HG02943 (cell line): ENCODE results near the gene AMOTL1.

Source experiments
- ATAC-seq: cut with Tn5 transposase; IDR thresholded peaks from one replicate; pipeline ENCODE4 v1.9.1; 2021; ENCODE audit warnings: mild to moderate bottlenecking, low read depth, moderate library complexity; ENCODE audit not compliant: unreplicated experiment

Gene AMOTL1

GRCh38 chr11:94767701-94768601 lies at the start of gene AMOTL1:
Gene AMOTL1, plus strand, starts transcription at chr11:94768356. Its CDS starts 156 bp downstream, at chr11:94768512.
- peak; percentile 80 for ATAC-seq

- ATAC-seq: no peak
Observed at GRCh38 chr11:94719876-94720275, 48.3 kb upstream of the AMOTL1 start.

- no peak for ATAC-seq
Observed at GRCh38 chr11:94721565-94722292, 46.4 kb upstream of the AMOTL1 start.

DNA sequence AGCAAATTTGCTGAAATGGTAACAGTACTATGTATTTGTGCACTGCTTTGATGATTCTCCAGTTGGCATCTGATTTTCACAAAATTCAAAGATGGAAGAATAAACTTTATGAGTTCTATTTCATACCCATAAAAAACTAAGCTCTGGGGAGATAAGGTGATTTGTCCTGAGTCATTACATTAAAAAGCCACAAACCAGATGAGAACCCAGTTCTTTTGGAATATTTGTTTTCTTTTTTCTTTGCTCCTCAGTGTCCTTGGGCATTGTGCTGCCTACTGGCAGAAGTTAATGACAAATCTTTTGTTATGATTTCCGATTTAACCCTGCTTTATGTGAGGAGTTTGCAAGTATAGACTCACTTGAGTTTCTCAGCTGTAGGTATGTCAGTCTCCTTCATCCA lies 45.4 kb upstream of the AMOTL1 start:
- no peak for ATAC-seq

DNA sequence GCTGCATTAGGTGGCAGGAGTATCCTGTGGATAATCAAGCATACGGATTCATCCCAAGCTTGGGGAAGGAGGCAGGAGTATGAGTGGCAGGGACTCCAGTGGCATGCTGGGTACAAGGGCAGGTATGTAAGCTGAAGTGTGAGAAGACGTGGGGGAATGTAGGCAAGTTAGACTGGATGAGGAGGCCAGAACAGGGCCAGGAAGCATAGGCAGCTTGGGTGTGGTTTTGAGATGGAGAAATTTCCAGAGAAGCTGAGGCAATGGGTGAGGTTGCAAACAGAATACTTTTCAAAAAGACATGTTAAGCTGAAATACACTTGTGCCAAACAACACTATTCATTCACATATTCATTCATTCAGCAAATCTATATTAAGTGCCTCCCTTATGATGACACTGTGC lies 43.1 kb upstream of the AMOTL1 start:
- no peak for ATAC-seq

- ATAC-seq: no peak
Observed at GRCh38 chr11:94727819-94728218, 40.3 kb upstream of the AMOTL1 start.

GRCh38 chr11:94728541-94728940 lies 39.6 kb upstream of the AMOTL1 start:
- no peak for ATAC-seq

DNA sequence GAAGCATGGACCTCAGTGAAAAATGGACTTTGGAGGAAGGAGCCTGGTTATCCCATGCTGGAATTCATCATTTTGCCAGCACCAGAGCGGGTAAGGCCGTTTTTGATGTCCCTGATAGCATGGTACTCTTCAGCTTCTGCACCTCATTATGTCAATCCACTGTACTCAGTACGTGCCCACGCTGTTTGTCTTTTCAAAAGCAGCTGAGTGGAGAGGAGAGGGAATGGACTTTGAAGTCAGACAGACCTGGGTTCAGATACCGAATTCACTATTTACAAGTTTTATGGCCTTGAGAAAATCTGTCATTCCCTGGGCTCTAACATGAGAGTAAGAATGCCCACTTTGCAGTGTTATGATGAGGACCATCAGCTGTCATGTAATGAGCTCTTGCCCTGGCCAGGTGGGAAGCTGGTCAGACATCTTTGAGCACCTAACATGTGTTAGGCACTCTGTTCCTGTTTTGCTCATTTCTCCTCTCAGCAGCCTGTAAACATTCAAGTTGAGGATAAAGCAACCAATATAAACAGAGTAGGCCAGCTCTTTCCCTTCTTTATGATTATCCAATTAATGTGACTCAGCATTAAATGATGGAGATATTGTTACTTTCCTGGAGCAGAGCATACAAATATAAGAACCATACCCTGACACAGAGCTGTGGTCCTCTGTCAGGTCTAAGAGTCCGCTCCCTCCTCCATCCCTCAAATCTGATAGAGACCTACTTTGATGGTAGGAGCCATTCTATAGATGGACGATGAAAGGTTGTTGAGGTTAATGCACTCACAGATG lies 39.0 kb upstream of the AMOTL1 start:
- ATAC-seq: no peak

GRCh38 chr11:94730153-94730552 lies 38.0 kb upstream of the AMOTL1 start:
- ATAC-seq: no peak

DNA sequence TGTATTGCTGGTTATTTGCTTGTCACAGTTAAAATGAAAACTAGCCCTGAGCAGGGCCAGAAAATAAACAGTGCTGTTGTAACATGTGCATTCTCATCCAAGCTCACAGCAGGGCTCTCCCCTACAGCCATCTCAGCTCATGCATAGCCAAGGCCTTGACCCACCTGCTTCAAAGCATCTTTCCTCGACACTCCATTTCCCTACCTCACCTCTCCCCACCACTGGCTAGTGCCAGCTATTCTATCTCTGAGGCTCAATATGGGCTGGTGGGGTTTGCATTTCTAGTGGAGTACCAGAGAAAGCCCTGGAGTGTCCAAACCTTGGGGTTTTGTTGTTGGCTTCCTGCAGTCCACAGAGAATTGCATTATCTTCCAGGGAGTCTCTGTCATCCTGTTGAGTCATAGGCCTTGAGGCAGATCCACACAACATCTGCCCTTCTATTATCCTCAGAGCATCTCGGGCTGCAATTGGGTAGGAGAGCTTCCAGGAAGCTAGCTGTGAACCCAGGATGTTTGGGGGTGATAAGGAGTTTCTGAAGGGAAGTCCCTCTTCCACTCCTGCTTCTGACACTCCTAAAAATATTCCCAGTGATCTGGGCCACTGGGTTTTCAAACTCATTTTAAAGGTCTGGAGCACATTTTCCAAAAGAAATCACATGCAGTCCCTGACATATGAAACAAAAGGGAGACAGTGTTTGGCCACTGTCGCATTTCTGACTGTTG lies 36.1 kb upstream of the AMOTL1 start:
- no peak for ATAC-seq

DNA sequence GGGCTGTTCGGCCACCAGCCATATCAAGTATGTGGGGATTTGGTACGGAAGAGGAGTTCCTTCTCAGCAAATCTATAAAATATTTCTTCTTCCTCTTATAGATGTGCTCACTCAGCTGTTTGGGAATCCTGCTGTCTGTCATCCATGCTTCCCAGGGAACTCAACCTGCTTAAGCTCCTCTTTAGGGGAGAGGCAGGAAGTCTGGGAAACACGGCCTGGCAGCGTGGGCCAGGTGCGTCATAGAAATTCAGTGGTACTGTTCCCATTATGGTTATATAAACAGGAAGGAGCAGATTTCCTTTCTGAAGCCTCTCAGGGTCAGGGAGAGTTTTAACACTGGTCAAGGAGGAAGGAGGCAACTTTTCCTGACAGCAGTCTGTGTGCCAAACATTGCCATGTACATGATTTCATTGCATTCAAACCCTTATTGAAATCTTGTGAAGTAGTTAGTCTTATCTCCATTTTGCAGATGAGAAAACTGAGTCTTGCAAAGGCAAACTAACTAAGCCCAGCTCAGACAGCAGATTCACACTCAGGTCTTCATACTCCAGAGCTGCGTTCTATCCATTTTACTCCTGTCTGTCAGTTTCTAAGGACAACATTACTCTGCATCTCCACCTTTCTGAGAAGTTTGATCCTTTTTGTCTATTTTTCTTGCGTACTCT lies 35.4 kb upstream of the AMOTL1 start:
- no peak for ATAC-seq

- ATAC-seq: no peak
Observed at GRCh38 chr11:94734563-94735275, 33.4 kb upstream of the AMOTL1 start.

DNA sequence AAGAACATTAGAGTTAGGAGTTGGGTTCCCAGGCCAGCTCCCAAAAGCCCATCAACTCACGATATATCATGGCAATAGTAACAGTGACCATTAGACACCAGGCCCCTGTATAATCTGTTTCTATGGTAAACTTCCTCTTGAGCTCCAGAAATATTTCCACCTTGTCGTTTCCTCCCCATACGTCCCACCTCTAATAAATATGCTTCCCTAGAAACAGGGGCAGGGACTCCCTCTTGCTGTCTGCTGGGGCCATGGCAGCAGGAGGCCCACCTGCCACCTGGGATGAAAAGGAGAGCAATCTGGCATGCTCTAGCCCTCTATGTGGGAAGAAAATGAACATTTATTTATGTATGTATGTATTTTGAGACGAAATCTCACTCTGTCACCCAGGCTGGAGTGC lies 32.2 kb upstream of the AMOTL1 start:
- no peak for ATAC-seq

DNA sequence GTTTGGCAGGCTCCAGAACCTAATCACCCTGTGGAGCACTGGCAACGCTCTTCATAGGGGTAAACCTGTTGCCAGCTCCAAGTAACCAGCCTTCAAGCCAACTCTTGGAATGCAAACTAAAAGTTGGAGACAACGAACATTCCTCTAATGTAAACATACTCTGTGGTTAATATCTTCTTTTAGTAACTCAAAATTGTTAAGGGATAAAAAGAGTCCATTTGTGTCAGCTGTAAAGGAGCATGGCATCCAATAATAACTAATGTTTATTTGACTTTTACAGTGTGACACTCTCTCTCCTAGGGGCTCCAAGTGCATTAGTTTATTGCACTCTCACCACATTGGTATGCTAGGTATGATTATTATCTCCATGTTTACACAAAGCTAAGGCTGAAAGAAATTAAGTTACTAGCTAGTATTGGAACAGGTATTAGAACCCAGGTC lies 31.0 kb upstream of the AMOTL1 start:
- no peak for ATAC-seq

- ATAC-seq: no peak
Observed at GRCh38 chr11:94738746-94739145, 29.4 kb upstream of the AMOTL1 start.

DNA sequence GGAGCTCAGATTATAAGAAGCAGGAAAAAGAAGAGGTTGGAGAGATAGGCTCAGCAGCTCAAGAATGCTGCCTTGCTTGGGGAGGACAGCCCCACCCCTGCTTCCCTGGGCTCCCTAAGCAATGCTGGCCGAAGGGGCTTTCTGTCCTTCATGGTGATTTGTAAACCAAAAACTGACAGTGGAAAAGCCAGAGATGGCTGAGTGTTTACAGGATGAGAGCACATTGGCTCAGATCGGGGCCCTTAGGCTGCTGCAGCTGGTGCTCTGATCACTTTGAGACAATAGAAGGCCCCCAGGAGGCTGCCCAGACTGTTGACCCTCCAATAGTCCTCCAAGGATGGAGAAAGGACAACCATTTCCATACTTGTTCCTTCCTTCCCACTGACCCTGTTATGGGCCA lies 28.8 kb upstream of the AMOTL1 start:
- no peak for ATAC-seq

DNA sequence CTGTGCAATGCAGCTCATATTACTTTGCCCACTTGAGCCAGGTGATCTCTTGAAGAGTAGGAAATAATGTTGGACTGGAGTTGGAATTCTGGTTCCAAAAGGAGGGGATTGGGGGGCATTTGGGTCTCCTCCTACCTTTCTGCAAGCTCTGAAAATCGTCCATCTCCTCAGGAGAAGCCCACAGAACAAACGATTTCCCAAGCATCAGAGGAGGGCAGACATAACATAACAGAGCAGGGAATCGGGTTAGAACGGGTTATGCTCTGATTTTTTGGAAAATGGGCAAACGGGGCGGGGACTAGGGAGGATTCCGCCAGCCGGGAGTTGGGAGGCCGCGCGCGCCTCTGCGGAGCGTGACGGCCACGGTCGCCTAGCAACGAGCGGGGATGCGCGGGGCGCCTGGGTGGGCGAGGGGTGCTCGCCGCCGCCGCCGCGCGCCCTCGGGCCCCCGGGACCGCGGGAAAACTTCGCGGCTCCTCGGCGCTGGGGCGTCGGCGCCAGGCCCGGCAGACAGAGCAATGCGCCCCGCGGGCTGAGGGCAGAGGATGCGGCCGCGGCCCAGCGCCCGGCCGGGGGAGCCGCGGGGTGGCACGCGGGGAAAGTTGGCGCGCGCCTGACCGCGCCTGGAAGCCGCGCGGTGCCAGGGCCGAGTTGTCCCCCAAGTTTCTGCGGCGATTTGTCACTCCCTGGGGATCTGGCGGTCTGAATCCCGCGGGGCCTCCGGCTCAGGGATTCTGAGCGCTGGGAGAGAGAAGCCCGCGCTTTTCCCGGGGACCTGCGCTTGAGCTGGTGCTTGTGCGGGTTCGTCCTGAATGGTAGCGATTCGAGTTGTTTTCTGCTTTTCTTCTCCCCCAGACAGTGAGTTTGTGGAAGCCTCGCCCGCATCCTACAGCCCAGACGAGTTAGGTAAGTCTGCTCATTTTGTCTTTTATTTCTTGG lies 27.8 kb upstream of the AMOTL1 start:
- ATAC-seq: no peak
